PFSK-1 (cell line): ENCODE measurements around the gene ERFL.

ENCODE experiments used
- POLR2AphosphoS5 ChIP-seq: IDR thresholded peaks from 2 replicates; pipeline ENCODE4 v1.6.1; 2012; ENCODE audit warnings: low read depth, mild to moderate bottlenecking, control low read depth, low read length, moderate library complexity
- TAF1 ChIP-seq: IDR thresholded peaks from 2 replicates; pipeline ENCODE4 v1.6.1; 2012; ENCODE audit warnings: low read length, control low read depth, borderline replicate concordance; ENCODE audit not compliant: insufficient read depth
- TF ChIP-seq, protein P1 (sequence below), 2 experiments: IDR thresholded peaks; 2 replicates each; pipeline versions ENCODE4 v1.6.1 to v1.8.0; 2011 to 2012; ENCODE audit warnings: low read depth in 2 of 2, low read length in 2 of 2, control low read depth in 1 of 2, inconsistent platforms in 1 of 2, mild to moderate bottlenecking in 1 of 2, moderate library complexity in 1 of 2; ENCODE audit not compliant: insufficient read depth in 1 of 2

DNA sequence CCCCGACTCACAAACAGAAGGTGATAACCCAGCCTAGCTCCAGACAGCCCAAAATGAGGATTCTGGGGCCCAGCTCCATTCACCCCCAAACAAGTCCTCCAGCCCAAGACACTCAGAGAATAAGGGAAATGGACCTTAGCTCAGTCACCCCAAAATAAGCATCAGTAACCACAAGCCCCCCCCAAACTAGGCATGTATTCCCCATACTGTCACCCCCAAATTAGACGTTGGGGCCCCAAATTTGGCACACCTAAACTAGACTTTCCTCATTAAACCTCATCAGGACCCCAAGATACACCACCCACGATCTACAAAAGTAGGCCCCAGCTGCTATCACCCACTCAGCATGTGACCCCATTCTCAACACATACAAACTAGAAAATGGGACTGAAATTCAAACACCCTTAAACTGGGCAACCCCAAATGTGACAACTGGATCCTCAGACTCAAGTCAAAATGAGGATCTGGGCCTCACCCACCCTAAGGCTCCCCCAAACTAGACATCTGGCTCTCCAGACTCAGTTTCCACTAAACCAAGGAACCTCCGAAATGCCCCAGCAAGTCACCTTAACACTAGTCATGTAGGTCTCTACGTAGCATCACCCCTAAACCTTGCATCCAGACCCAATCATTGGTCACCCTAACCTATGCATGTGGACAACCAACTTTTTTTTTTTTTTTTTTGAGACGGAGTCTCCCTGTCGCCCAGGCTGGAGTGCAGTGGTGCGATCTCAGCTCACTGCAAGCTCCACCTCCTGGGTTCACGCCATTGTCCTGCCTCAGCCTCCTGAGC is 13.4 kb upstream of the ERFL start:
- TF ChIP-seq TAF1 = no peak
- no peak for TF ChIP-seq POLR2AphosphoS5
- TF ChIP-seq, protein P1, sequence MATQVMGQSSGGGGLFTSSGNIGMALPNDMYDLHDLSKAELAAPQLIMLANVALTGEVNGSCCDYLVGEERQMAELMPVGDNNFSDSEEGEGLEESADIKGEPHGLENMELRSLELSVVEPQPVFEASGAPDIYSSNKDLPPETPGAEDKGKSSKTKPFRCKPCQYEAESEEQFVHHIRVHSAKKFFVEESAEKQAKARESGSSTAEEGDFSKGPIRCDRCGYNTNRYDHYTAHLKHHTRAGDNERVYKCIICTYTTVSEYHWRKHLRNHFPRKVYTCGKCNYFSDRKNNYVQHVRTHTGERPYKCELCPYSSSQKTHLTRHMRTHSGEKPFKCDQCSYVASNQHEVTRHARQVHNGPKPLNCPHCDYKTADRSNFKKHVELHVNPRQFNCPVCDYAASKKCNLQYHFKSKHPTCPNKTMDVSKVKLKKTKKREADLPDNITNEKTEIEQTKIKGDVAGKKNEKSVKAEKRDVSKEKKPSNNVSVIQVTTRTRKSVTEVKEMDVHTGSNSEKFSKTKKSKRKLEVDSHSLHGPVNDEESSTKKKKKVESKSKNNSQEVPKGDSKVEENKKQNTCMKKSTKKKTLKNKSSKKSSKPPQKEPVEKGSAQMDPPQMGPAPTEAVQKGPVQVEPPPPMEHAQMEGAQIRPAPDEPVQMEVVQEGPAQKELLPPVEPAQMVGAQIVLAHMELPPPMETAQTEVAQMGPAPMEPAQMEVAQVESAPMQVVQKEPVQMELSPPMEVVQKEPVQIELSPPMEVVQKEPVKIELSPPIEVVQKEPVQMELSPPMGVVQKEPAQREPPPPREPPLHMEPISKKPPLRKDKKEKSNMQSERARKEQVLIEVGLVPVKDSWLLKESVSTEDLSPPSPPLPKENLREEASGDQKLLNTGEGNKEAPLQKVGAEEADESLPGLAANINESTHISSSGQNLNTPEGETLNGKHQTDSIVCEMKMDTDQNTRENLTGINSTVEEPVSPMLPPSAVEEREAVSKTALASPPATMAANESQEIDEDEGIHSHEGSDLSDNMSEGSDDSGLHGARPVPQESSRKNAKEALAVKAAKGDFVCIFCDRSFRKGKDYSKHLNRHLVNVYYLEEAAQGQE (IDR thresholded peaks at IDR 0.05; ENCODE audit: insufficient read depth in 1 of 2, low read depth in 2 of 2, low read length in 2 of 2) = no peak
